ENCODE data around the gene XRCC3. TPM values are rescaled to one million over a fixed set of nuclear protein-coding genes. Genes with fewer than 3 reads are reported as not detected.

XRCC3 gene
- total RNA-seq, 3 donors from 2014 or later, result 5.9 to 10.2 (median 5.9) TPM

DNA sequence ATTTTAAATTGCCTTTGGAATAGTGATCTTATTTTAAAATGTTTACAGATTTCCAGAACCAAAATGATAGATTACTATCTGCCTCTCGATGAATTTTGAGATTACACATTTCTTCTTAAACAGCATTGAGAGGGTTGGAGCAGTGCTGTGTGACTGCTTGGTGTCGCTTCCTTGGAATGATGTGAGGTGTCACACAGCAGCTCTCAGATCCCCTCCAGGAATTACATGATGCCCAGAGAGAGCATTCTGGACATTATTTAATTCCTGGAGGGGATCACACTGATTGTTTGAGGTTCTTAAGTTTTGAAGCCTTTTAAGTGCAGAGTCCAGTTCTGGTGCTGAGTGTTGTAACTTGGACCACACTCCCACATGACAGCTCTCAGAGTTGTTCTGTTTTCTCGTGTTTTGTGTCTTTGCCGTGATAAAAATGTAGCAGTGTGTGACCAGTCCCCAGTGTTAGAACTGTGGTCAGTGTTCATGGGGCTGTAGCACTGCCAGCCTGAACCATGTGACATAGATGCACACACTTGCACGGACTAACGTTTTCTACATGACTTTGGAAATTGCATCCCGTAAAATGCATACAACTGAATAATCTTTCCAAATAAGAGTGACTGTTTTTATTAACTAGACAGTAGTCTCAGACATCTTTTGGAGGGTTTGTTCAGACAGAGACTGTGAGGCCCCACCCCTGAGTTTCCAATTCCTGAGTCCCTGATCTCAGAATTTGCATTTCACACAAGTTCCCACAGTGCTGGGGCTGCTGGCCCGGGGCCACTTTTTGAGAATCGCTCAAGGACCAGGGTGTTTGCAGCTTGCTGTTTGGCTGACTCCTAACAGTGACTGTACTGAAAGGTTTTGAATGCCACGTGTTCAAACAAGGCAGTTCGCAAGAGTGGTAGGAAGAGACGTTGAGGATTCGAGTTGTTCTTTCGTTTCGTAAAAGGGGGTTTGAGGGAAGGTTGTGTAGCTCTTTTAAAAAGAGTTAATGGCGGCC lies 26.0 kb downstream of the XRCC3 start:
- H3K27ac ChIP-seq, result no peak overlapping the region
- intact Hi-C loops (cut with DNase I; ENCODE audit: low total_unique reads), result no loop called here
- no peak for DNase-seq (ENCODE audit: low spot score in 2 of 2)
- H3K9me3 ChIP-seq, result no peaks in the 10 kb centered on the region
- H3K27me3 ChIP-seq, result no peaks in the 10 kb centered on the region
- H3K4me1 ChIP-seq, result no peaks in the 10 kb centered on the region
- H3K36me3 ChIP-seq, result no peaks in the 10 kb centered on the region
- TF ChIP-seq, protein P1, sequence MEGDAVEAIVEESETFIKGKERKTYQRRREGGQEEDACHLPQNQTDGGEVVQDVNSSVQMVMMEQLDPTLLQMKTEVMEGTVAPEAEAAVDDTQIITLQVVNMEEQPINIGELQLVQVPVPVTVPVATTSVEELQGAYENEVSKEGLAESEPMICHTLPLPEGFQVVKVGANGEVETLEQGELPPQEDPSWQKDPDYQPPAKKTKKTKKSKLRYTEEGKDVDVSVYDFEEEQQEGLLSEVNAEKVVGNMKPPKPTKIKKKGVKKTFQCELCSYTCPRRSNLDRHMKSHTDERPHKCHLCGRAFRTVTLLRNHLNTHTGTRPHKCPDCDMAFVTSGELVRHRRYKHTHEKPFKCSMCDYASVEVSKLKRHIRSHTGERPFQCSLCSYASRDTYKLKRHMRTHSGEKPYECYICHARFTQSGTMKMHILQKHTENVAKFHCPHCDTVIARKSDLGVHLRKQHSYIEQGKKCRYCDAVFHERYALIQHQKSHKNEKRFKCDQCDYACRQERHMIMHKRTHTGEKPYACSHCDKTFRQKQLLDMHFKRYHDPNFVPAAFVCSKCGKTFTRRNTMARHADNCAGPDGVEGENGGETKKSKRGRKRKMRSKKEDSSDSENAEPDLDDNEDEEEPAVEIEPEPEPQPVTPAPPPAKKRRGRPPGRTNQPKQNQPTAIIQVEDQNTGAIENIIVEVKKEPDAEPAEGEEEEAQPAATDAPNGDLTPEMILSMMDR (IDR thresholded peaks at IDR 0.05), result no peak
- TF ChIP-seq POLR2A (IDR thresholded peaks at IDR 0.05) (no peak), POLR2AphosphoS5 (IDR thresholded peaks at IDR 0.05) (no peak)
- no peak overlapping the region for H3K4me3 ChIP-seq

GRCh38 chr14:103688441-103688840 lies 26.8 kb downstream of the XRCC3 start:
- intact Hi-C loops (cut with DNase I; ENCODE audit: low total_unique reads), result no loop called here
- Histone ChIP-seq H3K36me3 (no peaks in the 10 kb centered on the region), H3K27ac (no peak overlapping the region), H3K27me3 (no peaks in the 10 kb centered on the region), H3K4me3 (no peak overlapping the region), H3K9me3 (no peaks in the 10 kb centered on the region), H3K4me1 (no peaks in the 10 kb centered on the region)
- DNase-seq (ENCODE audit: low spot score in 2 of 2), result no peak
- no peak for TF ChIP-seq POLR2A (IDR thresholded peaks at IDR 0.05)
- no peak for TF ChIP-seq POLR2AphosphoS5 (IDR thresholded peaks at IDR 0.05)
- TF ChIP-seq, protein P1 (IDR thresholded peaks at IDR 0.05), result no peak

DNA sequence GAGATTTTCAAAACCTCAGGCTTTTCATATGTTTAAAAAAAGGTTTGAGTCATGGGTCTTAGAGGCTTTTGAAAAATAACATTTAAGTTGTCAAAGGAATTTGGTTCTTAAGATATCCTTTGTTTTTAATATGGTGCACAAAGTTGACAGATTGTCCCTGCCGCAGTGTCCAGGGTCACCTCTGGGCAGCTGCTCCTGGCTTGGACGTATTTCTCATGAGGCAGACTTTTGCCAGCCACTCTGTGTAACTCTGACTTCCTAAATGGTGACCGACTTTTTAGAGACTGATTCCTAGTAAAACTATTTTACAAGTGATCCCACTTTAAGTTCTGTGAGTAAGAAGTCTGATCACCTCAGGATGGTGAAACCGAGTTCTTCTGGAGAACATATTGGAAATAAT lies 27.5 kb downstream of the XRCC3 start:
- Histone ChIP-seq H3K27me3 (no peaks in the 10 kb centered on the region), H3K36me3 (no peaks in the 10 kb centered on the region), H3K27ac (no peak overlapping the region), H3K4me1 (no peaks in the 10 kb centered on the region), H3K9me3 (no peaks in the 10 kb centered on the region), H3K4me3 (no peak overlapping the region)
- no peak for DNase-seq (ENCODE audit: low spot score in 2 of 2)
- no peak for TF ChIP-seq POLR2A (IDR thresholded peaks at IDR 0.05)
- TF ChIP-seq POLR2AphosphoS5 (IDR thresholded peaks at IDR 0.05), result no peak
- TF ChIP-seq, protein P1 (IDR thresholded peaks at IDR 0.05), result no peak
- intact Hi-C loops (cut with DNase I; ENCODE audit: low total_unique reads), result no loop called here

GRCh38 chr14:103686831-103687485 lies 28.3 kb downstream of the XRCC3 start:
- no peak for DNase-seq (ENCODE audit: low spot score in 2 of 2)
- Histone ChIP-seq H3K27me3 (no peaks in the 10 kb centered on the region), H3K27ac (peak overlapping the region; percentile 12 to 15), H3K9me3 (no peaks in the 10 kb centered on the region), H3K4me1 (no peaks in the 10 kb centered on the region), H3K4me3 (no peak overlapping the region), H3K36me3 (no peaks in the 10 kb centered on the region)
- TF ChIP-seq POLR2A (IDR thresholded peaks at IDR 0.05) (no peak), POLR2AphosphoS5 (IDR thresholded peaks at IDR 0.05) (no peak)
- TF ChIP-seq, protein P1 (IDR thresholded peaks at IDR 0.05), result no peak
- intact Hi-C loops (cut with DNase I; ENCODE audit: low total_unique reads), result no loop called here
